GM19438 (cell line): Measurements from ENCODE around the gene OFD1.
"Not testable (repeated sequence)": the region's sequence is repeated elsewhere in the genome, so short reads cannot be mapped to it uniquely, and the experiment has no call there.

Experiments
- ATAC-seq: cut with Tn5 transposase; IDR thresholded peaks from one replicate; pipeline ENCODE4 v1.9.1; 2021; ENCODE audit warnings: low read depth; ENCODE audit not compliant: unreplicated experiment

OFD1 gene

GRCh38 chrX:13702111-13702789 is 32.3 kb upstream of the OFD1 start:
- no peak for ATAC-seq

GRCh38 chrX:13703135-13703534 is 31.4 kb upstream of the OFD1 start:
- no peak for ATAC-seq

- ATAC-seq, result no peak
These were observed 31.0 kb upstream of the OFD1 start for GRCh38 chrX:13703589-13703988.

GRCh38 chrX:13711141-13711540 is 23.4 kb upstream of the OFD1 start:
- no peak for ATAC-seq

- ATAC-seq, result no peak
These were observed 18.1 kb upstream of the OFD1 start for GRCh38 chrX:13716455-13716854.

GRCh38 chrX:13716905-13717304 is 17.6 kb upstream of the OFD1 start:
- no peak for ATAC-seq

- no peak for ATAC-seq
These were observed 16.7 kb upstream of the OFD1 start for GRCh38 chrX:13717700-13718472.

GRCh38 chrX:13719192-13719856 is 15.2 kb upstream of the OFD1 start:
- ATAC-seq, result no peak

- no peak for ATAC-seq
These were observed 13.2 kb upstream of the OFD1 start for GRCh38 chrX:13721371-13721770.

- ATAC-seq, result no peak
These were observed 12.6 kb upstream of the OFD1 start for GRCh38 chrX:13721819-13722519.

- not testable (repeated sequence) for ATAC-seq
These were observed 9.7 kb upstream of the OFD1 start for GRCh38 chrX:13724878-13725277.

GRCh38 chrX:13726583-13726982 is 8.0 kb upstream of the OFD1 start:
- ATAC-seq, result not testable (repeated sequence)

GRCh38 chrX:13730523-13730922 is 4.0 kb upstream of the OFD1 start:
- not testable (repeated sequence) for ATAC-seq

- ATAC-seq, result no peak
These were observed 2.1 kb upstream of the OFD1 start for GRCh38 chrX:13732246-13733067.

- ATAC-seq, result no peak
These were observed 1.0 kb upstream of the OFD1 start for GRCh38 chrX:13733506-13733905.

GRCh38 chrX:13741695-13742094 is 7.1 kb downstream of the OFD1 start:
- no peak for ATAC-seq

GRCh38 chrX:13742397-13743176 is 8.0 kb downstream of the OFD1 start:
- ATAC-seq, result peak; percentile 90

GRCh38 chrX:13747836-13748235 is 13.3 kb downstream of the OFD1 start:
- ATAC-seq, result no peak

GRCh38 chrX:13748486-13748885 is 13.9 kb downstream of the OFD1 start:
- ATAC-seq, result no peak
